HG03025 (cell line): ENCODE data around the gene KIF16B.
"Not testable (repeated sequence)": the region's sequence is repeated elsewhere in the genome, so short reads cannot be mapped to it uniquely, and the experiment has no call there.

Source experiments
- ATAC-seq: cut with Tn5 transposase; IDR thresholded peaks from one replicate; pipeline ENCODE4 v1.9.1; 2021; ENCODE audit warnings: mild to moderate bottlenecking, moderate library complexity; ENCODE audit not compliant: unreplicated experiment, low FRiP score

KIF16B gene

DNA sequence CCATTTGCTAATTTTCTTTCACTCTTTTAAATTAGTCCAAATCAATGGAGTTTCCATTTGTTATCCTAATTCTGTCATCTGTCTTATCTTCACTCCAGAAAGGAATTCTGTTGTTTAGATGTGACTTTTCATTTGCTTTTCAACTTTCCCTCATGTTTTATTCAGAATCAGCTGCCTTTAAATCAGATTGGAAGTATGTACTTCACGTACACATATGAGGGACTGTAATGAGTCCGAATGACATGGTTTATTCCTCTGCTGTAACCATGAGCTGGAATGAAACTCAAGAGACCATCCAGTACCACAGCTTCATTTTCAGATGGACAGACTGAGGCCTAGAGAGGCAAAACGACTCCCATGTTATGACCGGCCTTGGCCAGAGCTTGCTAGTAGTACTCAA lies 302.3 kb downstream of the KIF16B start:
- ATAC-seq = no peak

DNA sequence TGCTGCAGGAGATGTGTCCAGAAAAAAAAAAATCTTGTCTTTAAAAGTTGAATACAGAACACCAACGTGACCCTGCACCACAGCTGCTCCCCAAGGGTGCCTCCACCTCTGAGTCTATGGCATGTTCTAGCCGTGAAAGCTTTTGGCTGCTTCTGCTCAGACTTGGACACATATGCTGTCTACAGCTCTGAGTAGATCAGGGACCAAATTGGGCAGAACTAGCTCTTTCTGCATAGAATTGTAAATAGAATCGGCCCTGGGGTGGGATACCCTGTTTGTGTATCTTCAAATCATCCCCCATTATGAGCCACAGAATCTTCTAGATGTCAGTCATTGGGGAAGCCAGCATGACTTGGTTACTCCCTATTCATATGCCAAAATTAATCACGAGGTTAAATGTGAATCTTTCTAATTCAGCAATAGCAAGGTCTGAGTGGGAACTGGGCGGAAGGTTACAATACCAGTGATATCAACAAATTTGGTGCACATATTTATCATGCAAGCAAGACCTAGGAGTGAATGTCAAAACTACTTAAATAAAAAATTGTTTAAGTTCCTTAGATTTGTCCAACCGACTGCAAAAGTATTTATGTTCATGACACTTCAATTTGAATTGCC lies 302.8 kb downstream of the KIF16B start:
- no peak for ATAC-seq

DNA sequence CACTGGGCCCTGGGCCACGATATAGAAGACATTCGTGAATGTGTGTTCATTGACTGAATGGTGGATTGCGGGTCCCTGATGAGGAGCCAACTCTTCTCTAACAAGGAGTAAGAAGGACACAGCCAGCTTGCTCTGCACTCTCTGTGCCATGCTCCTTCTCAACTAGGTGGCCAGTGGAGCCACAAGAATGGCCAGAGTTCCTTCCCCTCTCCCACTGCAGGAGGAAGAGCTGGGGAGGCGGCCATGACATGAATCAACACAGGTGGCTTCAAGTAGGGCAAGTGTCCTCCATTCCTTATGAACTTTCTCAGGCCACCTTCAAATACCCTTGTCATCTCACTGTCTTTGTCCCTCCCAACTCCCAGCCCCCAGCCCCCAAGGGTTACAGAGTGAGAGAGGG lies 305.7 kb downstream of the KIF16B start:
- ATAC-seq = no peak

DNA sequence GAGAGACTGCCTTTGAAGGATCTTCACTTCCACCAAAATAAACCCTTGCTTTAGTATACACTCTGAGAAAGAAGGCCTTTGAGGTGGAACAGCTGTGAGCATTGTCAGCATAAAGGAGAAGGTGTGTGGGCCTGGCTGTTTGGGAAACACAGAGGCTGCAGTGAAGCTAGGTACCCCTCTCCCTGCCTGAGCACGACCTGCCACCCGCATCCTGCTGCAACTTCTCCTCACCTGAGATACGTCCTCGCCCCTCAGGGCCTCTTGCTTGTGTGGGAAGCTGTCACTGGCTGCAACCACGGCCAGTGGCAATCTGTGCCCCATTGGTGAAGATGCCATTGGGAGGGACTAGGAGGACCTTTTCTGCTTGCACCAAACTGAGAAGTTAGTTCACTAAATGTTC lies 307.9 kb downstream of the KIF16B start:
- no peak for ATAC-seq

DNA sequence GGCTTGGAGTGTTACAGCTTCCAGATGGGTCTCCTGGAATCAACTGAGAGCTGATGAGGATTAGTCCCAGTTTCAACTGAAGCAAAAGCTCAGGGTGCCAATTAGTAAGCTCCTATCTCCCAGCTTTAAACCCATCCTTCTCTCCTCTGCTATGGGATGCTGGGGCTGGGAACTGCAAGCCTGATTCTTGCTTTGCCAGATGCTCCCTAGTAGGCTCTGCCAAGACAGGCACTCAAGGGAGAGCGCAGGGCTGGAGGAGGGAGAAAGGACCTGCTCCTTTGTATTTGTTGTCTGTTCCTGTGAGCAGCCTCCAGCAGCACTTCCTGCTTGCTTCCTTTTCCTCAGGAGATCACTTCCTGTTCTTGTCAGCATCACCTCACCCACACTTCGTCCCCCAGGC lies 309.7 kb downstream of the KIF16B start:
- ATAC-seq = no peak

DNA sequence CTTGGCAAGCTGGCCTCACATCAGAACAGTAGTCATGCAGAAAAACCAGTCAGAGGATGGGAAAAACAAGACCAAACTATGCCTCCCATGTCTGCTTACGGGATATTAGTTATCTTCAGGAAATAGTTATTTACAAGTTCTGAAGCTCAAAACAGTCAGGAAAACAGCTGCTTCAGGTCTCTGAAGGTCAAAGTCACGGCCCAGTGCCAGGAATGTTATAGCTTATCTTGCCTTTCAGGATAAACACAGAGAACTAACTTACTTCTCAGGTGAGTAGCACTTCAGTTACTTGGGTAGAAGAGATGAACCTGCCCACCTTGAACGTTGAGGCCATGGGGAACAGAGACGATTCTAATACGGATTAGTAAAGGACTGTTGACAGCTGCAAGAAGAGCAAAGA lies 310.7 kb downstream of the KIF16B start:
- ATAC-seq = no peak

DNA sequence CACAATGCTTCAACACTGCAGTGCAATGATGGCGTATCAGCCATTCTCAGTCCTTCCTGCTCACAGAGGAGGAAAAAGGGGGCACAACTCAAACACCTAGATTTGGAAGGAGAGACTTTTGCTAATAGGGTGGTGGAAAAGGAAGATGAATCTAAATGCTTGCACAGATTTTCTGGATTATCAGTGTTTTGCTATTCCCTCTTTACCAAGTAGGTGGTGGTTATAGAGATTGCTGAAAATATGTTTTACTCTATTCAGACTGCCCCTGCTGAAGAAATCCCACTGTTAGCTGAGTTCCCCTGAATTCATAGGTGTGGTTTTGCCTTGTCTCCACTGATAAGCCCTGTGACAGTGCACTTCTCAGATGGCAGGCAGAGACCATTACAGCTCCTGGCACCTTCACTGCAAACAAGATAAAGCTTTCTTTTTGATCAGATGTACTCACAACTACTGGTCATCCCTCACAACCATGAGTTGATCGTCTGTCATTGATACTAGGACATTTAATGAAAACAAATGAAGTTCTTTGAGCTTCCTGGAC lies 311.4 kb downstream of the KIF16B start:
- no peak for ATAC-seq

DNA sequence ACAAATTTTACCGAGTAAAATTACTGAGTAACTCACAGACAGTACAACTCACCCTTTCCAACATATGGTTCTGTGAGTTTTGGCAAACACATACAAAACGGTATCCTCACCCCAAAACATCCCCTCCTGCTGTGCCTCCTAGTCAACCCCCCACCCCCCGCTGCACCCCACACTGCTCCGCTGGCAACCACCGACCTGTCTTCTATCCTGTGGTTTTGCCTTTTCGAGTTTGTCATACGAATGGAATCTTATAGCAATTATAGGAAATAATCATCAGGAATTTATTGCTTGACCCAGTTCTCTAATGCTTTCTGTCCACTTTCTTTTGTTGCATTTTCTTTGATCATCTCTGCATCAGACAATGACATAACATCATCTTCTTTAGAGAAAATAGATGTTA lies 312.3 kb downstream of the KIF16B start:
- ATAC-seq = no peak

DNA sequence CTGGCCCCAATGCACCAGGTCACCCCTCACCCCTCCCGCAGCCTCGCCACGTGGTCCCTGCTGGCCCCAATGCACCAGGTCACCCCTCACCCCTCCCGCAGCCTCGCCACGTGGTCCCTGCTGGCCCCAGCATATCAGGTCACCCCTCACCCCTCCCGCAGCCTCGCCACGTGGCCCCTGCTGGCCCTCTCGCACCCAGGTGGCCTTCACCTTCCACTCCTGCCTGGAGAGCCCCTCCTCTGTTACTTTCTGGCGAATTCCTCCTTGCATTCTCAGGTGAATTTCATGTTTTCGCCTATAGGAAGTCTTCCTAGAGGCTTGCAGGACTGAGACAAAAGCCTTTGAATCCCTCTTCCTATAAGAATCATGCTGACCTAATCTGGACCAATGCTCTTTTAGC lies 313.1 kb downstream of the KIF16B start:
- ATAC-seq = not testable (repeated sequence)

DNA sequence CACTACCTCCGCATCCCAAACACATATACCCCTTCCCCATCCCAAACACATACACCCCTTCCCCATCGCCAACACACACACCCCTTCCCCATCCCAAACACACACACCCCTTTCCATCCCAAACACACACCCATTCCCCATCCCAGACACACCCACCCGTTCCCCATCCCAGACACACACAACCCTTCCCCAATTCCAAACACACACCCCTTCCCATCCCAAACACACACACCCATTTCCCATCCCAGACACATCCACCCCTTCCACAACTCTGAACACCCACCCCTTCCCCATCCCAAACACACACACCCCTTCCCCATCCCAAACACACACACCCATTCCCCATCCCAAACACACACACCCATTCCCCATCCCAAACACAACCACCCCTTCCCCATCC lies 314.5 kb downstream of the KIF16B start:
- no peak for ATAC-seq

DNA sequence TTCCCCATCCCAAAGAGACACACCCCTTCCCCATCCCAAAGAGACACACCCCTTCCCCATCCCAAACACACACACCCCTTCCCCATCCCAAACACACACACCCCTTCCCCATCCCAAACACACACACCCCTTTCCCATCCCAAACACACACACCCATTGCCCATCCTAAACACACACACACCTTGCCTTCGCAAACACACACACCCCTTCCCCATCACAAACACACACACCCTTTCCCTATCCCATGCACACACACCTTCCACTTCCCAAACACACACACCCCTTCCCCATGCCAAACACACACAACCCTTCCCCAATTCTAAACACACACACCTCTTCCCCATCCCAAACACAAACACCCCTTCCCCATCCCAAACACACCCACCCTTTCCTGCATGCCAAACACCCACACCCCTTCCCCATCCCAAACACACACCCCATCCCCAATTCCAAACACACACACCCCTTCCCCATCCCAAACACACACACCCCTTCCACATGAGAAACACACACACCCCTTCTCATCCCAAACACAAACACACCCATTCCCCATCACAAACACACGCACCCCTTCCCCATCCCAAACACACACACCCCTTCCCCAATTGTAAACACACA lies 315.3 kb downstream of the KIF16B start:
- no peak for ATAC-seq

DNA sequence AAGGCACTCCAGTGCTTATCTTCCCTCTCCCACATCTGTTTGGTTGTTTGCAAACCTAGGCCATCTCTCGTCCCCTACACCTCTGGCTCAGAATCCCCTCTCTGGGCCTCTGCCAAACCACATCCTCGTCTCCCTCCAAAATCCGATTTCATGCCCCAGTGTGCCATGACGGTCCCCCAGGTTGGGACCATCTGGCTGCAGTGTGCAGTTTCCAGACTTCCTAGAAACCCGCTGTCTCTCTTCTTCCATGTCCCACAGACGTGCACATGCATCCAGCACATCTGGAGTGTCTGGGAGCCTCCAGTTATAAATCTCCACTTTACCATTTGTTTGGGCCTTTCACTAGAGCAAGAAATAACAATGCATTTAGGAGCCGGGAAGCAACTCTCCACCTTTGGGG lies 316.2 kb downstream of the KIF16B start:
- ATAC-seq = no peak

DNA sequence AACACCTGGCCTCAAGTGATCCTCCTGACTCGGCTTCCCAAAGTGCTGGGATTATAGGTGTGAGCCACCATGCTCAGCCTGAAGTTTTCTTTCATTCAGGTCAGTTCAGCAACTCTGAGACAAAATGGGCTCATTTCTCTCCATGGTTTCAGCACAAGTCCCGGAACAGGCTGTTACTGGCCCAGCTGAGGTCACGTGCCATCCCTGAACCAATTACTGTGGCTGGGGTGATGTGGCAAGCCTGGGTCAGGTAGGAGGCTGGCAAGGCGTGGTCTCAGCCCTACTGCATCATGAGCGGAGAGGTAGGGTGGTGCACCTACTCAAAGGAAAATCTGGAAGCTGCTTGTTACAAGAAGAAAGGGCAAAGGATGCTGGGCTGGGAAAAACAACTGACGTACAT lies 326.4 kb downstream of the KIF16B start:
- ATAC-seq = no peak

DNA sequence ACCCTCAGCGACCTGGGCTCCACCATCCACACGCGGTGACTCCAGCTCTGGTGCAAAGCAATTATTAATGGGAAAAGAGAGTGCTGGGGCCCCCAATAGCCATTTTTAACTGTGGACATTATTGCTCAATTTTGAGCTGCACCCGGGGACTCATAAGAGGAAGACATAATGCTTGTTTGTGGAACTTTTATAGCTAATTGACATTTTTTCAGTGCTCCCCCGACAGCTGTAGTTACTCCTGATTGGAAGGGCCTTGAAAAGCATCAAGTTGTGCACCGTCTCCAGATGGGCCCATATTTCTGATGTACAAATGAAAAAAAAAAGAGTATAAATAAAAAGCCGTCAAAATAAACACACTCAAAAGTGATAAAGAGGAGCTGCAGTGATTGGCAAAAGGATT lies 327.0 kb downstream of the KIF16B start:
- no peak for ATAC-seq

DNA sequence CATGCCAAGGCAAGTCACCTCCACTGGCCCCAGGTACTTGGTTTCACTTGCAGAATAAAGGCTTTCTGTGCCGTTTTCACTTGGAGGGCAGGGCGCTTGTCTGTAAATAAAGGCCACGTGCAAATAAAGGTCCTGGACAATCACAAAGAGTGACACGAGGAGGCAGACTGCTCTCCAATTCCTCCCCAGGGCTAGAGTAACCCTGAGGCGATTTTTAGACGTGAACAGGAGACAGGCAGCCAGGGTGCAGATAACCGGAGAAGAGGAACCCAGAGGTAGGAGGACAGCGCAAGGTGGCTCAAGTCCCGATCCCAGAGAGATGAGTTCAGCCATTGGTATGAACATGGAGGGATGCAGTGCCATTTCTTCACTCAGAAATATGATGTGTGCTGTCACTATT lies 327.4 kb downstream of the KIF16B start:
- no peak for ATAC-seq

DNA sequence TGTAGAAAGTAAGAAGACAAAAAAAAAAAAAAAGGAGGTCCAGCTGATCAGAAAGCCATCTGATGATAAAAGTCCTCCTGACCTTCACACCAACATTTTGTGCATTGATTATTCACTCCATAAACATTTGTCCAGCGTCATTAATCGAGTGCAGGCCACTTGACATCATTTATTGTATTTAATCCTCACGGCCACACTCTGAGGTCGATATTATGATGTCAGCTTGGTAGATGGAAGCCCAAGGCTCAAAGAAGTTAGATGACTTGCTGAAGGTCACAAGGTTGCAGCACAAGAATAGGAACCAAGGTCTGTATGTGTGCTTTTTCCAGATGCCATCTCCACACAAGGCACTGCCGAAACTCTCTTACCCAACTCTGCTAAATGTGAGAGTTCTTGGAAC lies 328.4 kb downstream of the KIF16B start:
- ATAC-seq = no peak

DNA sequence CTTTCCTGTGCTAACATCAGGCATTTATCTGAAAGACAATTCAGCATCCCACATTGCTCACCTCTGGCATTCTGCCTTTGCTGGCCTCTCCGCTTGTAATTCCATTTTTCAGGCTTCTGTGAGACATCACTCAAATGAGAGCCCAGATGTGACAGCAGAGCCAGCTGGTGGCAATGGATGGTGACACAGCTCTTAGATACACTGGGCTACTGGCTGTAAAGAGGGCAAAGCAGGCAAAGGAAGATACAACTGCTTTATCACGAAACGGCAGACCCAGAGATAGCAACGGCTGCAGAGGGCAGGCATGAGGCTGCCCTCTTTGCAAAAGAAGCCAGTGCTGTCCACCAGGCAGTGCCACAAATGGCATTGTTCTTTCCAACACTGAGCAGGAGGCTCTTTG lies 329.8 kb downstream of the KIF16B start:
- ATAC-seq = no peak

DNA sequence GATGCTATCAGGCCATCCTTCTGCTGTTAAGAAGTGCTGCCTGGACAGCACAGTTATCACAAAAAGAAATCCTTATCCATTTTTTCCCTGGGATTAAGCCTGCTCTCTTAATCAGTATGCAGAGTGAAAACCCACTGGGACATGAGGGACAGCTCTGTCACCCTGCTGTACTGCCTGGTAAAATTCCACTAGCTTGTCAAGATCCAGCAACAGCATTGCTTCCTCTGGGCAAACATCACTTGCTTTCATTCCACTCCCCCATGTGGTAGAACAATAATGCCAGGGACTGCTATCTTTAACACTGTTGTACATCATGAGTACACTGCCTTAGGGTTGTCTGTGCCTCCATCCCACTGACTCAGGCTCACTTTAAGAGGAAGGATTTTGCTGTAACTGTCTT lies 331.3 kb downstream of the KIF16B start:
- no peak for ATAC-seq

DNA sequence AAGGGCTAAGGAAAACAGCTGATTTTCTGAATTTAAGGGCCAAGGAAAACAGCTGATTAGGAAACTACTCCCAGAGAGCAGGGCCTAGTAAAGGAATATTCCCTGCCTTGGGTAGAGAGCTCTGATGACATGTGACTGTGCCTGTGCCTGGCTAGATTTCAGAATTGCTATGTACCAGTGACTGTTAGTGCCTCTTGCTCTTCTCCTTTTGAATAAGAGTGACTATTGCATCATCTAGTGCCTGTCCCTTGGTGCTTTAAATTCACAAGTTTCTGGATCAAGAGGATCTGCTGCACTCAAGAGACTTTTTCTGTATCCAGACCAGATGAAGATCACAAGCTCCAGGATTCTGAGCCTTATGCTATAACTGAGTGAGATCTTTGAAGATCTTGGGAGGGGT lies 332.9 kb downstream of the KIF16B start:
- no peak for ATAC-seq

DNA sequence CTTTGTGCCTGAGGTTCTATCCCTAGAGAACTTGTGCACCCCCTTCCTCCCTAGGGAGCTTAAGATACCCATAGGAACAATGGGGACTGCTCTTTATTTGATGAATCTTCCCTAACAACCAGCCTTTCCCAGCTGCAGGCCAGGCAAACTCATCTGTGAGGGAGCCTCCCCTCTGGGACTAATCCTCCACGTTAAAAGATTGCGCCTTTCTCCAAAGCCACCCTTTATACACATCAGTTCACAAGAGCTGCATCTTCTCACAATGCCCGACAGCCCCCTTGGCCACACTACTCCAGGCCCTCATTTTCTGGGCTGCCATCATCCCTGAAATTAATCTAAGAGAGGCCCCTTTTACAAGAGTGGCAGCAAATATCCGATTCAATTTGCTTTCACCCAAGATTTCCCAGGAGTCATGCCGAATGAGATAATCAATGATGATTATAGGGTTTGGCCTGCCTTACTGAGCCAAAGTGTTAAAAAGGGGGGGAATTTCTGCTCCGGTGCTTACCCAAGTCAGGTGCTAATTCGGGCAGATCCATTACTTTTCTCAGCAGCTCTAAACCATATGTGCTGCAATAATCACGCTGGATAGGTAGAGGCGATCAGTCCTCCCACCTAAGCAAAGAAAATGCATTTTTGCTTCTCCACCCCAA lies 336.5 kb downstream of the KIF16B start:
- no peak for ATAC-seq

DNA sequence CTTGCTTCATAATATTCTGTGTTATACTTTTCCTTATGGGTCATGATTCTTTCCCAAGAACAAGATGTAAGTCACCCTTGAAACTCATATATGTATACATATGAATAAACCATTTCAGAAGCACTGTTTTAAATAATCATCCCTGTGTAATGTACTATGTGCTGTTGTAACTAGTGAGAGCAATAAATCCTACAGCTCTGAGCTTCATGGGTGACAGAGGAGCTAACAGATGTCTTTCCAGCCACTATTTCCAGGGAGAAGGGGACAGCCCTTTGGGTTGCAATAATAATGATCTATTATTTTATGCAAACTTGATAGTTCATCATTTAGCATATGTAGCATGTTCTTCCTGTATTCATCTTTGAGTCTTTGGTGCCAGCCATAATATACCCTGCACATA lies 342.8 kb downstream of the KIF16B start:
- no peak for ATAC-seq

DNA sequence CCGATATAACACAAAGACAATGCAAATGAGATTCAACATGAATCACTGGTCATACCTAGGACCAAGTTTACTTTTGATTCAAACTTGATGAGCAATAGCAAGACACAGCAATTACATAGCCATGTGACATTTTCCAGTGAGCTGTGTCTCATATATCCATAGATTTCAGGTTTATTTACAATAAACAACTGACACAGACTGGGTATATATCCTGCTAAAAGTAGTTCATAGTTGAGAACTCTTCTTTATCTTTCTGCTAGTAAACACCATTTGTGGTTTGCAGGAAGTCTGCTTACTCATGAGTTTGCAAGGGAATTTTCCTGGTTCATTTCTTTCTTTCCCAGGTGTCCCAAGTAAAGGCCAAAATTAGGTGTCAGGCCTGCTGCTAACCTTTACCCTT lies 343.4 kb downstream of the KIF16B start:
- ATAC-seq = no peak
